NT2/D1 (cell line): ENCODE data around the gene PTAR1.

Experiments used
- DNase-seq: peaks from one replicate; pipeline ENCODE4 v3.0.0-alpha.2; 2011; ENCODE audit warnings: low read depth, low spot score
- H3K27me3 ChIP-seq: 2 replicates; pipeline ENCODE4 v1.6.0; 2011; ENCODE audit warnings: mild to moderate bottlenecking; ENCODE audit not compliant: insufficient read length, insufficient read depth
- H3K36me3 ChIP-seq: 2 replicates; pipeline ENCODE4 v1.6.1; 2011; ENCODE audit warnings: mild to moderate bottlenecking, low read length, mixed read lengths; ENCODE audit not compliant: insufficient read depth, insufficient read length
- H3K4me1 ChIP-seq: 2 replicates; pipeline ENCODE4 v1.5.1; 2011; ENCODE audit not compliant: insufficient read depth, insufficient read length
- H3K4me3 ChIP-seq: 2 replicates; pipeline ENCODE4 v1.5.1; 2011; ENCODE audit warnings: low read depth; ENCODE audit not compliant: insufficient read length
- H3K9ac ChIP-seq: 2 replicates; pipeline ENCODE4 v1.6.0; 2011; ENCODE audit warnings: low read depth; ENCODE audit not compliant: insufficient read length
- H3K9me3 ChIP-seq: 2 replicates; pipeline ENCODE4 v1.5.1; 2011; ENCODE audit warnings: mild to moderate bottlenecking, low read length; ENCODE audit not compliant: insufficient read depth
- SUZ12 ChIP-seq: IDR thresholded peaks from 2 replicates; pipeline ENCODE4 v1.6.1; 2011; ENCODE audit not compliant: insufficient read length, insufficient read depth; ENCODE audit errors: extremely low read depth
- YY1 ChIP-seq: IDR thresholded peaks from 2 replicates; pipeline ENCODE4 v1.6.1; 2011; ENCODE audit not compliant: insufficient read length, insufficient read depth
- ZNF274 ChIP-seq: IDR thresholded peaks from 2 replicates; pipeline ENCODE4 v1.6.1; 2011; ENCODE audit warnings: mild to moderate bottlenecking, low read depth, low read length

PTAR1 gene

GRCh38 chr9:69748304-69748703, 11.5 kb downstream of the PTAR1 start:
- peaks cover 56% of the 10 kb centered on the region for H3K36me3 ChIP-seq
- DNase-seq: no peak
- H3K4me3 ChIP-seq: no peak overlapping the region
- H3K9me3 ChIP-seq: no peaks in the 10 kb centered on the region
- no peak overlapping the region for H3K9ac ChIP-seq
- no peak for TF ChIP-seq ZNF274
- TF ChIP-seq SUZ12: no peak
- no peak for TF ChIP-seq YY1
- no peaks in the 10 kb centered on the region for H3K4me1 ChIP-seq
- no peaks in the 10 kb centered on the region for H3K27me3 ChIP-seq

- no peak for DNase-seq
- Histone ChIP-seq H3K27me3 (no peaks in the 10 kb centered on the region), H3K4me3 (no peak overlapping the region), H3K9ac (no peak overlapping the region), H3K9me3 (no peaks in the 10 kb centered on the region), H3K36me3 (peaks cover 60% of the 10 kb centered on the region), H3K4me1 (no peaks in the 10 kb centered on the region)
- TF ChIP-seq SUZ12: no peak
- TF ChIP-seq ZNF274: no peak
- TF ChIP-seq YY1: no peak
Observed at GRCh38 chr9:69746859-69747560, 12.8 kb downstream of the PTAR1 start.

- Histone ChIP-seq H3K27me3 (no peaks in the 10 kb centered on the region), H3K9me3 (no peaks in the 10 kb centered on the region), H3K4me3 (no peak overlapping the region), H3K36me3 (peaks cover 66% of the 10 kb centered on the region), H3K9ac (no peak overlapping the region), H3K4me1 (no peaks in the 10 kb centered on the region)
- TF ChIP-seq SUZ12 (no peak), ZNF274 (no peak), YY1 (no peak)
- DNase-seq: no peak
Observed at GRCh38 chr9:69745716-69746437, 13.9 kb downstream of the PTAR1 start.

GRCh38 chr9:69744688-69745380, 15.0 kb downstream of the PTAR1 start:
- peaks cover 64% of the 10 kb centered on the region for H3K36me3 ChIP-seq
- H3K27me3 ChIP-seq: no peaks in the 10 kb centered on the region
- H3K4me3 ChIP-seq: no peak overlapping the region
- TF ChIP-seq SUZ12 (no peak), YY1 (no peak), ZNF274 (no peak)
- DNase-seq: no peak
- H3K9ac ChIP-seq: no peak overlapping the region
- no peaks in the 10 kb centered on the region for H3K4me1 ChIP-seq
- H3K9me3 ChIP-seq: no peaks in the 10 kb centered on the region

GRCh38 chr9:69743930-69744329, 15.9 kb downstream of the PTAR1 start:
- DNase-seq: no peak
- Histone ChIP-seq H3K4me3 (no peak overlapping the region), H3K27me3 (no peaks in the 10 kb centered on the region), H3K4me1 (no peaks in the 10 kb centered on the region), H3K36me3 (peaks cover 67% of the 10 kb centered on the region), H3K9ac (no peak overlapping the region), H3K9me3 (no peaks in the 10 kb centered on the region)
- TF ChIP-seq SUZ12 (no peak), YY1 (no peak), ZNF274 (no peak)

GRCh38 chr9:69740872-69741505, 18.8 kb downstream of the PTAR1 start:
- no peak for TF ChIP-seq SUZ12
- no peak for TF ChIP-seq YY1
- TF ChIP-seq ZNF274: no peak
- no peaks in the 10 kb centered on the region for H3K4me1 ChIP-seq
- no peak for DNase-seq
- H3K9ac ChIP-seq: no peak overlapping the region
- H3K9me3 ChIP-seq: no peaks in the 10 kb centered on the region
- no peak overlapping the region for H3K4me3 ChIP-seq
- H3K27me3 ChIP-seq: no peaks in the 10 kb centered on the region
- peaks cover 59% of the 10 kb centered on the region for H3K36me3 ChIP-seq

GRCh38 chr9:69731348-69731747, 28.5 kb downstream of the PTAR1 start:
- Histone ChIP-seq H3K27me3 (no peaks in the 10 kb centered on the region), H3K4me1 (no peaks in the 10 kb centered on the region), H3K36me3 (peaks cover 81% of the 10 kb centered on the region), H3K4me3 (no peak overlapping the region), H3K9me3 (no peaks in the 10 kb centered on the region), H3K9ac (no peak overlapping the region)
- TF ChIP-seq YY1 (no peak), ZNF274 (no peak), SUZ12 (no peak)
- DNase-seq: no peak
